Spinal cord (tissue), 10 donors: ENCODE results near the gene COL24A1. TPM values are rescaled to one million over a fixed set of nuclear protein-coding genes. Genes with fewer than 3 reads are reported as not detected.
A peak's percentile ranks its signal among the peaks of the same experiment; 100 is the strongest.

ENCODE experiments used
- DNase-seq, 6 donors: peaks; one replicate each; pipeline versions ENCODE4 v3.0.0 to v3.0.0-alpha.2; 2013 to 2015; ENCODE audit warnings: low spot score in 6 of 6, low read depth in 4 of 6
- H3K27ac ChIP-seq: one replicate; pipeline ENCODE4 v1.5.1; 2013; ENCODE audit warnings: low read depth, low read length, control low read depth
- H3K27me3 ChIP-seq: one replicate; pipeline ENCODE4 v1.6.1; 2013; ENCODE audit warnings: low read length; ENCODE audit not compliant: control insufficient read depth, insufficient read depth
- H3K36me3 ChIP-seq: one replicate; pipeline ENCODE4 v1.6.1; 2013; ENCODE audit warnings: low read length; ENCODE audit not compliant: control insufficient read depth, insufficient read depth
- H3K4me1 ChIP-seq: one replicate; pipeline ENCODE4 v1.6.1; 2013; ENCODE audit warnings: low read length; ENCODE audit not compliant: control insufficient read depth, insufficient read depth
- H3K4me3 ChIP-seq: one replicate; pipeline ENCODE4 v1.5.1; 2013; ENCODE audit warnings: low read depth, low read length, control low read depth
- H3K9me3 ChIP-seq: one replicate; pipeline ENCODE4 v1.6.1; 2013; ENCODE audit warnings: low read length; ENCODE audit not compliant: control insufficient read depth, insufficient read depth
- WGBS: methylation state at CpG from one replicate; pipeline ENCODE4 v1.1.5; 2013; ENCODE audit warnings: missing lambda C conversion rate; ENCODE audit not compliant: insufficient coverage; 5-methylcytosine and 5-hydroxymethylcytosine counted together
- polyA plus RNA-seq, 2 donors: library from polyadenylated mRNA; unstranded; fragments of 120-200 nt; gene quantifications; one replicate each; pipeline ENCODE4 v1.2.1, GENCODE V29; 2013; ENCODE audit not compliant: insufficient read length in 2 of 2
- total RNA-seq, 2 donors: library from RNA; depleted of rRNA in 1 of 2; stranded (reverse); fragments of 120-200 nt in 1 of 2; fragments of >200 nt in 1 of 2; gene quantifications; one replicate each; pipeline versions ENCODE4 v1.2.3 to v1.2.4, GENCODE V29; 2013 to 2014
- donor health status: healthy.

COL24A1 gene
- total and polyA plus RNA-seq, 4 donors: 1.2 to 1.8 (median 1.5) TPM

GRCh38 chr1:86016076-86016759 is 140.4 kb downstream of the COL24A1 start:
- no CpG with 5 or more reads among the region's 2 CpGs for WGBS
- no peaks in the 10 kb centered on the region for H3K4me1 ChIP-seq
- DNase-seq: no peak
- no peak overlapping the region for H3K4me3 ChIP-seq
- no peaks in the 10 kb centered on the region for H3K27me3 ChIP-seq
- H3K9me3 ChIP-seq: no peaks in the 10 kb centered on the region
- H3K27ac ChIP-seq: no peak overlapping the region
- no peaks in the 10 kb centered on the region for H3K36me3 ChIP-seq

GRCh38 chr1:86015375-86015774 is 141.2 kb downstream of the COL24A1 start:
- Histone ChIP-seq H3K4me3 (no peak overlapping the region), H3K27ac (no peak overlapping the region), H3K4me1 (no peaks in the 10 kb centered on the region), H3K36me3 (no peaks in the 10 kb centered on the region), H3K27me3 (no peaks in the 10 kb centered on the region), H3K9me3 (no peaks in the 10 kb centered on the region)
- no CpG with 5 or more reads among the region's 1 CpG for WGBS
- DNase-seq: no peak

GRCh38 chr1:86000601-86001000 is 156.0 kb downstream of the COL24A1 start:
- peak in 1 of 6 donors; percentile 5 for DNase-seq
- Histone ChIP-seq H3K36me3 (no peaks in the 10 kb centered on the region), H3K4me3 (no peak overlapping the region), H3K4me1 (no peaks in the 10 kb centered on the region), H3K27me3 (no peaks in the 10 kb centered on the region), H3K9me3 (no peaks in the 10 kb centered on the region), H3K27ac (no peak overlapping the region)
- no CpG with 5 or more reads among the region's 1 CpG for WGBS

DNA sequence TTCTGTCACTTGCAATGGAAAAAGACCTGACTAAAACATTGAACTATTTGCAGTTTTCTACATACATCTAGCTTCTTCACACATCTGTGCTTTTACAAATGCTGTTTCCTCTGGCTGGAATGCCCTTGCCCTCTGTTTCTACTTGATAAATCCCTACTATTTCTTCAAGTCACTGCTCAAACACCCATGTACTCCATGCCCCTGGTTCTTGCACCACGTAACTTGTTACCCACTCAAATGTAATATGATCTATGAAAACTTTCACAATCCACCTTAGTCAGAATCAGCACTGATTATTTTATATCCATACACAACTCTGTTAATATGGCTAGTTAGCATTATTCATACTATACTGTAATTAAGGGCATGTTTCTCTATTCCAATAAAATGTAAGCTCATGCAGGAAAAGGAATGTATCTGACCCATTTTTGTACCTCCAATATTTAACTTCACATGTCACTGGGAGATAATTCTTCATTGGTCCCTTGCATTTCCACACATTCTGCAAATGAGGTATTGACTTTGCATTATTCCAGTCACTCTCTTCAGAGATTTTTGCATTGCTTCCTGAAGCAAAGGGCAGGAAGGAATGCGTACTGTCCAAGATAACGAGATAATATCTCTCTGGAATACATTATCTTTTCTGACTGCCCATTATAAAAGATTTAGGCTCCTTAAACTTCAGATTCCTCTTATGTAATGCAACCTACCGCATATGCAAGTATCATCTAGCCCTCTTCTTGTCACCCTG is 158.3 kb downstream of the COL24A1 start:
- Histone ChIP-seq H3K9me3 (no peaks in the 10 kb centered on the region), H3K4me3 (no peak overlapping the region), H3K36me3 (no peaks in the 10 kb centered on the region), H3K4me1 (no peaks in the 10 kb centered on the region), H3K27ac (no peak overlapping the region), H3K27me3 (no peaks in the 10 kb centered on the region)
- DNase-seq: no peak
- WGBS: 100% methylated on average over 2 of the region's 4 CpGs

- peak in 2 of 6 donors; percentile 9 to 15 for DNase-seq
- no peak overlapping the region for H3K27ac ChIP-seq
- no CpG with 5 or more reads among the region's 2 CpGs for WGBS
These were observed 163.8 kb downstream of the COL24A1 start for GRCh38 chr1:85992791-85993190.

GRCh38 chr1:85991261-85991660 is 165.3 kb downstream of the COL24A1 start:
- Histone ChIP-seq H3K4me1 (no peaks in the 10 kb centered on the region), H3K27me3 (no peaks in the 10 kb centered on the region), H3K9me3 (no peaks in the 10 kb centered on the region), H3K27ac (no peak overlapping the region), H3K36me3 (no peaks in the 10 kb centered on the region), H3K4me3 (no peak overlapping the region)
- WGBS: no CpG with 5 or more reads among the region's 1 CpG
- no peak for DNase-seq

More at GRCh38 chr1:85992791-85993190, 163.8 kb downstream of the COL24A1 start:
- H3K4me1 ChIP-seq: no peaks in the 10 kb centered on the region
- H3K27me3 ChIP-seq: no peaks in the 10 kb centered on the region
- no peaks in the 10 kb centered on the region for H3K36me3 ChIP-seq
- H3K9me3 ChIP-seq: no peaks in the 10 kb centered on the region
- no peak overlapping the region for H3K4me3 ChIP-seq

- DNase-seq: no peak
- Histone ChIP-seq H3K27ac (no peak overlapping the region), H3K4me3 (no peak overlapping the region), H3K36me3 (no peaks in the 10 kb centered on the region), H3K27me3 (no peaks in the 10 kb centered on the region), H3K9me3 (no peaks in the 10 kb centered on the region), H3K4me1 (no peaks in the 10 kb centered on the region)
- 89% methylated on average over 4 of the region's 4 CpGs for WGBS
These were observed 171.9 kb downstream of the COL24A1 start for GRCh38 chr1:85984636-85985035.

DNA sequence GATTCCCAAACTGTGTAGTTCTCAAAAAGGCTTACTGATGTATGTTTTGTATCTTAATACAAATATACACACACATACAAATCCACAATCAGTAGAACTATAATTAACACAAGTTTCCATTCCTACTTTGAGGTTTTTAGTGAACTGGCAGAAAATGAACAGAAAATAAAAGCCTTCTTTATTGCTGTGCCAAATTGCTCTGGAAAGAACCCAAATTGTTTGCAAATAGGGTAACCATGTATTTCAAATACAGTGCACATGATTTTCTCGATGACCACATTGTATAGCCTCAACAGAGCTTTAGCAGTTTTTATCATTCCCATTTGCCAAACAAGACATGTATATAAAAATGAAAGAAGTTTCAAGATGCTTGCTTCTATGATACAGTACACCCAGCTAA is 173.3 kb downstream of the COL24A1 start:
- no peaks in the 10 kb centered on the region for H3K36me3 ChIP-seq
- no peaks in the 10 kb centered on the region for H3K9me3 ChIP-seq
- peak in 4 of 6 donors; percentile 4 to 66 (median 26) for DNase-seq
- WGBS: no CpG with 5 or more reads among the region's 1 CpG
- H3K4me1 ChIP-seq: no peaks in the 10 kb centered on the region
- no peaks in the 10 kb centered on the region for H3K27me3 ChIP-seq
- peak overlapping the region; percentile 16 for H3K27ac ChIP-seq
- H3K4me3 ChIP-seq: no peak overlapping the region

- Histone ChIP-seq H3K36me3 (no peaks in the 10 kb centered on the region), H3K9me3 (no peaks in the 10 kb centered on the region), H3K27me3 (no peaks in the 10 kb centered on the region), H3K27ac (no peak overlapping the region), H3K4me1 (no peaks in the 10 kb centered on the region), H3K4me3 (no peak overlapping the region)
- WGBS: 94% methylated on average over 4 of the region's 4 CpGs
- DNase-seq: no peak
These were observed 179.9 kb downstream of the COL24A1 start for GRCh38 chr1:85976516-85977205.
